ENCODE measurements around the gene CNTN5. TPM values are rescaled to one million over a fixed set of nuclear protein-coding genes. Genes with fewer than 3 reads are reported as not detected.

CNTN5 gene
- total RNA-seq, 1 experiment from 2014 or later, result not detected

DNA sequence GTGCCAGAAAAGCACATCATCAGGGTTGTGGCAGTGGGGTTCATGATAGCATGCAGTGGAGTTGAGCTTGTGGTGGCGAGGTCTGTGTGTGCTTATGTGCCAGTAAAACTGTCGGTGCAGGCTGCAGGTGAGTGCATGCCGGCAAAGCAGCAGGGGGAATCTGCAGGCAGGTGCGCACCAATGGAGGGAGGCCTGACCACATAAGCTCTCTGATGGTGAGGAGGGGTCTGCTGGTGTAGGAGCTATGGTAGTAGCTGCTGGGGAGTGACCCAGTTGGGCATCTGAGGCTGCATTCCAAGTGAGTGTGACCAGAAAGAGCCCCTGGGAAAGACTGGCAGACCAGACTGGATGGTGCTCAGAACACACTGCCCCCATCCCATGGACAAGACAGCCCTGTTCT is 121.5 kb downstream of the CNTN5 start:
- no peak for DNase-seq (ENCODE audit: low read depth, low spot score)
- in situ Hi-C loops (cut with HindIII; ENCODE audit: low pct_unique_long_range_greater_than_20kb, low sequenced_read_pairs), result no loop called here

GRCh38 chr11:99148352-99148751 is 127.6 kb downstream of the CNTN5 start:
- no peak for DNase-seq (ENCODE audit: low read depth, low spot score)
- in situ Hi-C loops (cut with HindIII; ENCODE audit: low pct_unique_long_range_greater_than_20kb, low sequenced_read_pairs), result no loop called here

DNA sequence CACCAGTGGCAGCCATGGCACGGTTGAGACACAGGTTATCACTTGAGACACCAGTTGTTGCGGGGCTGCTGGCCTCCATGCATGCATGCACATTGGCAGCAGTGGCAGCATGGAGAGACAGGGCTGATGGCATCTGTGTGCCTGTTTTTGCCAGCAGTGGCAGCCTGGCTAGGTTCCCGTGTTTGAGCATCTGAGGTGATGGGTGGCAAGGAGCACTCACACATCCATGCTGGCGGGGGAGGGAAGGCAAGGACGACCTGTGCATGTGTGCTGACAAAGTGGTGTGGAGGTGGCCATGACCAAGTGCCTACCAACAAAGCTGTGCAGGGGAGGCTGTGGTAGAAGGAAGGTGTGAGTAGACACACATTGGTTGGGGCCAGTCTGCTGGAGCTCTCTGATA is 133.5 kb downstream of the CNTN5 start:
- in situ Hi-C loops (cut with HindIII; ENCODE audit: low pct_unique_long_range_greater_than_20kb, low sequenced_read_pairs), result no loop called here

DNA sequence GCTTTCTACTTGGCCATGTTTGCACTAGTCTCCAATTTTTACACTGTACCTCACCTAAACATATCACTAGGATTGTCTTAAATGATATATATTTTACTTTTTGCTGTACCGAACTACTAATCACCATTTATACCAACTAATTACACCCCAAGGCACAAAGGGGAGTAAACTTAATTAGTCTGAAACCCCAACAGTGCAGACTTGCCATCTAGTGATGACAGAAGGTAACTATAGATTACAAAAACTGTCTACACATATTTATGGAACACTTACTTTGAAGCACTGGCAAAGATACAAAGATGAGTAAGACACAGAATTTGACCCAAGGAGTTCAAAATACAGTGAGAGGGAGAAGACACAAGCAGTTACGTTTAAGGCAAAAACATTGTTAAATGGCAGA is 139.7 kb downstream of the CNTN5 start:
- in situ Hi-C loops (cut with HindIII; ENCODE audit: low pct_unique_long_range_greater_than_20kb, low sequenced_read_pairs), result no loop called here
- DNase-seq (ENCODE audit: low read depth, low spot score), result peak; percentile 4

More for the DNA sequence above, 133.5 kb downstream of the CNTN5 start:
- no peak for DNase-seq (ENCODE audit: low read depth, low spot score)

DNA sequence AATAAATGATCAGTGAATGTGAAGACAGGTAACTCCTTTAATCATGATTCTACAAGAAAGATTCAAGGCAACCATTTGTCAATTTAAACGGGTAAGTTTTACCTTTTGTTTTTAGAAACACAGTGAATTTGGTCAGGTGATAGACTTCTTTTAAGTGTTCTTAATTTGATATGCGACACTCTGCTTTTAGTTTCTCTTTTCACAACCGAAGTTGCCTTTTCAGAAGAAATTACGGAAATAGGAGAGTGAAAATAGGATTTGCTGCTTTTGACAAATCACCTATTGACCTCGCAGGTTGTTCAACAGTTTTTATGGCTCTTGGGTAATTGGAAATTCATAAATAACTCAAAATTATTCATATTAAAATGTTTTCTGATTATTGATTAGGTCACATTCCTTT is 142.1 kb downstream of the CNTN5 start:
- in situ Hi-C loops (cut with HindIII; ENCODE audit: low pct_unique_long_range_greater_than_20kb, low sequenced_read_pairs), result no loop called here
- no peak for DNase-seq (ENCODE audit: low read depth, low spot score)

GRCh38 chr11:99170591-99170990 is 149.8 kb downstream of the CNTN5 start:
- DNase-seq (ENCODE audit: low read depth, low spot score), result no peak
- in situ Hi-C loops (cut with HindIII; ENCODE audit: low pct_unique_long_range_greater_than_20kb, low sequenced_read_pairs), result no loop called here

- in situ Hi-C loops (cut with HindIII; ENCODE audit: low pct_unique_long_range_greater_than_20kb, low sequenced_read_pairs), result no loop called here
- DNase-seq (ENCODE audit: low read depth, low spot score), result no peak
Observed at GRCh38 chr11:99171330-99171729, 150.6 kb downstream of the CNTN5 start.

DNA sequence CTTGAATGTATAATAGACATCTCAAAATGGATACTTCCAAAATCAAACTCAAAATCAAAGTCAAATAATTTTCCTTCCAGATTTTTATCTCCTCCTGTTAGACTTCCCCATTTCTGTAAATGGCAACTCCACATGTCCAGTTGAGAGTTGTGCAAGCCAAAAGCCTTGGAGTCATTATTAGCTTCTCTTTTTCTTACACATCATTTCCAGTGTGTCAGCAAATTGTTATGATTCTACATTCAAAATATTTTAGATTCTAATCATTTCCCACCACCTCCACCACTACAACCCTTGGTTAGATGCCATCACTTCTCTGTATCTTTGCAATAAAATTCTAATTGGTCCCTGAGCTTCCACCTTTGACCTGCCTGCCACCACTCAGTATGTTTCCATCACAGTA is 155.7 kb downstream of the CNTN5 start:
- DNase-seq (ENCODE audit: low read depth, low spot score), result no peak
- in situ Hi-C loops (cut with HindIII; ENCODE audit: low pct_unique_long_range_greater_than_20kb, low sequenced_read_pairs), result no loop called here

DNA sequence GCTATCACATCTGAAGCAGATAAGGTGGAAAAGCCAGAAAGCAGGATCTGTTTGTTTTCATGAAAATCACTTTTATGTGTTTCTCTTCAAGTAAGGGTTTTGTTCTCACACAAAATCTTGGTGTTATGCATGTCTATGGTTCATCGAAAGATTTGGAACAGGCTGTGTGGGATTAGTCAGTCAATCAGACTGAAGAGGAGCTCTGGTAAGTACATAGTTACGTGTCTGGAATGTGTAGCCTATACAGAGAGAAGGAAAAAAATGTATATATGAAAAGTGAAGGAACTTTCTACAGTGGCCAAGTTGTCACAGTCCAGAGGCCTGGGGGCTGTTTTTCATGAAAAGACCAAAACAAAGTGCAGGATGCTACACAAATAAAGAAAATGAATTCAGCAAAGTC is 156.7 kb downstream of the CNTN5 start:
- in situ Hi-C loops (cut with HindIII; ENCODE audit: low pct_unique_long_range_greater_than_20kb, low sequenced_read_pairs), result no loop called here

GRCh38 chr11:99184146-99184545 is 163.4 kb downstream of the CNTN5 start:
- no peak for DNase-seq (ENCODE audit: low read depth, low spot score)
- in situ Hi-C loops (cut with HindIII; ENCODE audit: low pct_unique_long_range_greater_than_20kb, low sequenced_read_pairs), result no loop called here

More for the DNA sequence above, 156.7 kb downstream of the CNTN5 start:
- DNase-seq (ENCODE audit: low read depth, low spot score), result no peak

- in situ Hi-C loops (cut with HindIII; ENCODE audit: low pct_unique_long_range_greater_than_20kb, low sequenced_read_pairs), result no loop called here
Observed at GRCh38 chr11:99188221-99188620, 167.5 kb downstream of the CNTN5 start.

DNA sequence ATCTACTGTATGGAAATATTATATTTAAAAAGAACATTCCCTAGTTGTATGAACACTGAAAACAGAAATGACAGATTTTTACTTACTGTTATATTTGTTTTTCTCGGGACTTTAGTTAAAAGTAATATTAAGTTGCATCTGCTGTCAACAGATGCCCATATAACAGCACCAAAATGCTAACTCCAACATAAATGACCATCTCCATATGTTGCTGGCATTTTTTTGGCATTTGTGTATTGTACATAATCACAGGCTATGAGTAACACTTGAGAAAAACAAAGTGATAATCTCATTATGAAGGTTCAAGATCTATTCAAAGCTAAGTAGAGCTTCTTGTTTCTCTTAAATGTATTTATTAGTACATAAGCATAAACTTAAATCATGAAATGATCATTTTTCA is 172.0 kb downstream of the CNTN5 start:
- DNase-seq (ENCODE audit: low read depth, low spot score), result no peak
- in situ Hi-C loops (cut with HindIII; ENCODE audit: low pct_unique_long_range_greater_than_20kb, low sequenced_read_pairs), result no loop called here

More at GRCh38 chr11:99188221-99188620, 167.5 kb downstream of the CNTN5 start:
- DNase-seq (ENCODE audit: low read depth, low spot score), result no peak

DNA sequence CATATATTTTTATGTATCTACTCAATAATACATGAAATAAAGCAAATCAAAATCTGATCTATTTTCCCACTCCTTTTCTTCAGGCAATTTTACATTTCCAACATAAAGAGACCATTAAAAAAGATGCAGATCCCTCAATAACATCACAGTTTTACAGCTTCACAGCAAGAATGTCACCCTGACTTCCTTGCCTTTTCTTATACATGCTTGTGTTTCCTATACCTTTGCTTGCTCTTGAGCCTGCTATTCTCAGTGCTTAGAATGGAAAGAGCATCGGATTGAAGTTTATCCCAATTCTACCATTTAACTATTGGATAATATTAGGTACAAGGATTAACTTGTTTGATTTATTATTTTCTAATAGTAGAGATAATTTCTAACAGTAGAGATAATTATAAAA is 176.7 kb downstream of the CNTN5 start:
- in situ Hi-C loops (cut with HindIII; ENCODE audit: low pct_unique_long_range_greater_than_20kb, low sequenced_read_pairs), result no loop called here
- no peak for DNase-seq (ENCODE audit: low read depth, low spot score)

DNA sequence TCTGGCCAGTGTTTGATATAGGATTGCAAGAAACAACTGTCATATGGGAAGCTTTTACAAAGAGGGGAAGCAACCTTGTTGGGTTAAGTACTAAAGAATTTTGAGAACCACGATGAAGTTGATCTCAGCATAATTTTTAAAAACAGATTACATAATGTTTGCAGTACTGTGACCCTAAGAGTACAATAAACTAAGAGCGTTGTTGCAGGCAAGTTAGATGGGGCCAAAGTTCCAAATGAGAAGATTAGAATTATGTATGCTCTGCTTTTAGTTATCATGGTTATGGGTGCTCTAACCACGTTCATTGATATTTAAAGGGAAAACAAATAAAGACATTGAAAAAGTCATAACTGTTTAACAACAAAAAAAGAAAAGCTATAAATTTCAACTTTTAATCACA is 177.5 kb downstream of the CNTN5 start:
- in situ Hi-C loops (cut with HindIII; ENCODE audit: low pct_unique_long_range_greater_than_20kb, low sequenced_read_pairs), result no loop called here
- no peak for DNase-seq (ENCODE audit: low read depth, low spot score)

DNA sequence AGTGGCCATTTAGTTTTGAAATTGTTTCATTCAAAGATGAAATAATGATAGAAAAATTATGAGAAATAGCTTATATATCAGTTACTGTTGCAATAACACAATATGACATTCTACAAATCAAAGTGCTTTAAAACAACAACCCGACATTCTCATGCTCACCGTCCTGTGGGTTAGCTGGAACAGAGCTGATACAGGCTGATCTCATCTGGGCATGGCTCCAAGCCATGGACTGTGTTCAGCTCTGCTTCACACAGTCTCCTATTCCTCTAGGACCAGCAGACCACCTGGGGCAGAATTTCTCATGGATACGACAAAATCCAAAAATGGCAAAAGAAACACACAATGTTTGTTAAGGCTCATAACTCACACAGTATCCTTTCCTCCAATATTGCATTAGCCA is 178.6 kb downstream of the CNTN5 start:
- no peak for DNase-seq (ENCODE audit: low read depth, low spot score)
- in situ Hi-C loops (cut with HindIII; ENCODE audit: low pct_unique_long_range_greater_than_20kb, low sequenced_read_pairs), result no loop called here

GRCh38 chr11:99200720-99201119 is 180.0 kb downstream of the CNTN5 start:
- in situ Hi-C loops (cut with HindIII; ENCODE audit: low pct_unique_long_range_greater_than_20kb, low sequenced_read_pairs), result no loop called here

GRCh38 chr11:99208813-99209212 is 188.1 kb downstream of the CNTN5 start:
- no peak for DNase-seq (ENCODE audit: low read depth, low spot score)
- in situ Hi-C loops (cut with HindIII; ENCODE audit: low pct_unique_long_range_greater_than_20kb, low sequenced_read_pairs), result no loop called here

More at GRCh38 chr11:99200720-99201119, 180.0 kb downstream of the CNTN5 start:
- no peak for DNase-seq (ENCODE audit: low read depth, low spot score)

GRCh38 chr11:99229544-99229943 is 208.8 kb downstream of the CNTN5 start:
- DNase-seq (ENCODE audit: low read depth, low spot score), result no peak
- in situ Hi-C loops (cut with HindIII; ENCODE audit: low pct_unique_long_range_greater_than_20kb, low sequenced_read_pairs), result no loop called here

DNA sequence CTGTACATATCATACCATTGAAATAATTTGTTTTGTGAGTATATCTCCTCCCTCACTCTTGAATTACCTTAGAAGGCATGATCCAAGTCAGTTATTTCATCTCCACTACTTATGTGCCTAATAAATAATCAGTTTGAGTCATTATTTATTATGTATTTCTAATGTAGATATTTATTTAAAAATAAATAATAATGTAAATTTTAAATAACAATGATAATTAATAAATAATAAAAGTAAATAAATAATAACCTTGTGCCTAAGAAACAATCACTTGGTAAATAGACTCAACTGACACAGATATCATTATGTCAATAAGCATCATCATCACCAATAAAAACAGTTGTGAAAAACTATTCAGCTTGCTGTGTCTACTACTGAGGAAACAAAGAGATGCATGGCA is 213.8 kb downstream of the CNTN5 start:
- no peak for DNase-seq (ENCODE audit: low read depth, low spot score)
- in situ Hi-C loops (cut with HindIII; ENCODE audit: low pct_unique_long_range_greater_than_20kb, low sequenced_read_pairs), result no loop called here

GRCh38 chr11:99238401-99238800 is 217.7 kb downstream of the CNTN5 start:
- in situ Hi-C loops (cut with HindIII; ENCODE audit: low pct_unique_long_range_greater_than_20kb, low sequenced_read_pairs), result no loop called here
- DNase-seq (ENCODE audit: low read depth, low spot score), result no peak
